Heart left ventricle (tissue), 16 donors: ENCODE data around the gene HS6ST3. TPM values are rescaled to one million over a fixed set of nuclear protein-coding genes. Genes with fewer than 3 reads are reported as not detected.
A peak's percentile ranks its signal among the peaks of the same experiment; 100 is the strongest.

Experiments
- ATAC-seq, 4 donors: fragments of 200-7000 bp; cut with Tn5 transposase; one replicate each; pipeline ENCODE4 v1.9.1; 2020 to 2022; ENCODE audit warnings: moderate library complexity in 4 of 4, mild to moderate bottlenecking in 3 of 4, moderate number of reproducible peaks in 1 of 4
- DNase-seq, 5 donors: peaks; one replicate each; pipeline ENCODE4 v3.0.0-alpha.2; 2020
- H3K27ac ChIP-seq, 12 donors: fragments of 200-600 bp; sonication (generic) in 4 of 12; one replicate each; pipeline versions ENCODE4 v1.5.0 to v1.8.0; 2016 to 2022; ENCODE audit warnings: mild to moderate bottlenecking in 2 of 12
- H3K27me3 ChIP-seq, 9 donors: fragments of 200-600 bp; sonication (generic) in 2 of 9; one replicate each; pipeline versions ENCODE4 v1.5.1 to v1.8.0; 2016 to 2022; ENCODE audit warnings: mild to moderate bottlenecking in 3 of 9
- H3K36me3 ChIP-seq, 9 donors: fragments of 200-600 bp; sonication (generic) in 2 of 9; one replicate each; pipeline versions ENCODE4 v1.5.0 to v1.8.0; 2018 to 2022; ENCODE audit warnings: mild to moderate bottlenecking in 2 of 9
- H3K4me1 ChIP-seq, 12 donors: fragments of 200-600 bp; sonication (generic) in 4 of 12; one replicate each; pipeline versions ENCODE4 v1.5.0 to v1.8.0; 2016 to 2022; ENCODE audit warnings: mild to moderate bottlenecking in 3 of 12
- H3K4me3 ChIP-seq, 12 donors: fragments of 200-600 bp; sonication (generic) in 4 of 12; one replicate each; pipeline versions ENCODE4 v1.5.0 to v1.8.0; 2017 to 2022; ENCODE audit warnings: mild to moderate bottlenecking in 9 of 12, moderate library complexity in 4 of 12
- H3K9me3 ChIP-seq, 12 donors: fragments of 200-600 bp; sonication (generic) in 4 of 12; one replicate each; pipeline versions ENCODE4 v1.5.0 to v1.8.0; 2016 to 2022; ENCODE audit warnings: mild to moderate bottlenecking in 1 of 12
- CTCF ChIP-seq, 12 donors: fragments of 200-600 bp; sonication (generic) in 4 of 12; IDR thresholded peaks; one replicate each; pipeline versions ENCODE4 v1.5.0 to v1.8.0; 2018 to 2022; ENCODE audit warnings: antibody characterized with exemption in 12 of 12, mild to moderate bottlenecking in 5 of 12
- POLR2A ChIP-seq, 2 donors: fragments of 450-650 bp; IDR thresholded peaks; one replicate each; pipeline ENCODE4 v1.6.1; 2017; ENCODE audit warnings: antibody characterized with exemption in 2 of 2, mild to moderate bottlenecking in 2 of 2, moderate library complexity in 2 of 2
- WGBS, 4 donors: extraction: QIAGEN DNeasy Blood & Tissue Kit in 2 of 4; methylation state at CpG; one replicate each; pipeline versions ENCODE4 v1.1.5 to v1.1.7; 2013 to 2018; 5-methylcytosine and 5-hydroxymethylcytosine counted together
- intact Hi-C, 10 donors: fragments of 100-400 bp; cut with DNase I; formaldehyde crosslinking; loops; one replicate each; pipeline versions ENCODE4 v1.11.1 to v1.14.2; 2022
- polyA plus RNA-seq, 2 donors: library from polyadenylated mRNA; stranded (reverse); fragments of 200-250 nt; gene quantifications; one replicate each; pipeline ENCODE4 v1.2.3, GENCODE V29; 2013
- total RNA-seq, 9 donors: library from RNA; depleted of rRNA in 2 of 9; stranded (reverse); fragments of >200 nt in 2 of 9; fragmentation: NEBNext Ultra II Directional in 3 of 9; extraction: Animal tissue kit (Norgen Biotek cat#: 25700) in 3 of 9; gene quantifications; one replicate each; pipeline versions ENCODE4 v1.1.0 to v1.2.4, GENCODE V29; 2016 to 2023
- donor health status: ischemic (EF 13 %, LVEDD 7.1; RV severe dilation, severe dysfunction).
- donor health status: healthy with polysubstance abuse.
- donor health status: DM: no; HTN: yes; CAD: no.
- donor health status: DM: no; HTN: no; CAD: no.
- donor health status: ischemic (EF 25% LVEDD 6.9; RV normal size, moderate dysfunction).
- donor health status: ischemic (EF 25% LVEDD 5.7; RV mildly dilated, moderate dysfunction).
- donor health status: healthy.
- donor health status: DM: yes; HTN: yes; CAD: no.
- donor health status: ischemic (EF 35%, LVEDD 5.7; RV mildly dilated, moderate dysfunction).
- donor health status: nonischemic (EF 11% LVEDD 7.7; RV severe dilation, severe dysfunction).
- donor health status: DM: yes; HTN: yes; CAD: no.
- donor health status: PGD.
- donor health status: ischemic (EF 29% LVEDD 5.4; RV normal size, mild dysfunction).
- donor health status: nonischemic (EF 23%, LVEDD 6.1; RV moderate dilation, normal function).

The HS6ST3 gene
- total and polyA plus RNA-seq, 11 donors = 0.01 to 5.2 (median 1.2) TPM

GRCh38 chr13:96417939-96418685 is 328.2 kb downstream of the HS6ST3 start:
- Histone ChIP-seq H3K27ac (no peak overlapping the region), H3K36me3 (no peaks in the 10 kb centered on the region), H3K27me3 (no peaks in the 10 kb centered on the region), H3K4me3 (no peak overlapping the region), H3K9me3 (no peaks in the 10 kb centered on the region), H3K4me1 (no peaks in the 10 kb centered on the region)
- no peak for DNase-seq
- TF ChIP-seq POLR2A (IDR thresholded peaks at IDR 0.05) (no peak), CTCF (IDR thresholded peaks at IDR 0.05) (no peak)
- WGBS, 4 donors = 70 to 82% (median 78%) methylated on average over 6 of the region's 6 CpGs
- ATAC-seq = no peak
- intact Hi-C loops = no loop called here

DNA sequence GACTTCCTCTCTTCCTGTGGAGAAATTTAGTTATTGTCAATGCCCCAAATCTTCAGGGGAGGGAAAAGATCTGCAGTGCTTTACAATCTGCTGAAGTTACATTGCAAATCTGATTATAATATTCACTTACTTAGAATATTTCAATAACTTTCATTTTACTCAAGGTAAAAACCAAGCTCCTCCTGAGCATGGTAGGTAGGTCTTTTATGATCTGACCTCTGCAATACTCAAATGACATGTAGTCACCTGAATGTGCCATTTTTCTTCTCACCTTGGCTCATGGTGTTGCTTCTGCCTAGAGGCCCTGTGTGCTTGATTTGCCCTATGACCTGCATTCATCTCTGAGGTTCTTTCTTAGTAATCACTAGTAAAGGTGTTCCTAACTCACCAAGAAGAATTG is 331.4 kb downstream of the HS6ST3 start:
- TF ChIP-seq POLR2A (IDR thresholded peaks at IDR 0.05) (no peak), CTCF (IDR thresholded peaks at IDR 0.05) (no peak)
- H3K27ac ChIP-seq = no peak overlapping the region
- no peaks in the 10 kb centered on the region for H3K9me3 ChIP-seq
- no peaks in the 10 kb centered on the region for H3K4me1 ChIP-seq
- intact Hi-C loops = no loop called here
- no peak for DNase-seq
- H3K4me3 ChIP-seq = no peak overlapping the region
- no peaks in the 10 kb centered on the region for H3K36me3 ChIP-seq
- no peaks in the 10 kb centered on the region for H3K27me3 ChIP-seq
- ATAC-seq = no peak

DNA sequence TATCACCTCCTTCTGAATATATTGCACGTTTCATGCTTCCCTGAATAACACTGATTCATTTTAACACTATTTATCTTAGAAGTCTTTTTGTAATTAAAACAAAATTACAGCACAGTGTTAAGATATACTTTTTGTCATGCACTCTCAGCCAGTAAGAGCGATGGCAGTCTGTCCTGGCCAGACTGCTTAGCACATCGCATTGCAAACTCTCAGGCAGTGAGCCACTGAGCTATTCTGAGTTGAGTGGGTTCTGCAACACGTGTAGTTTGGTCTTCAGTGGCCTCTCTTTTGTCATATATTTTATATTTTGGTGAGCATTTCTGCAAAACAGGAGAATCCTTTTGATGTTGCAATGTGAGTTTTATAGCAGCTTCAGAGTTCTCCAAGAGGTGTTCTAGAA is 332.1 kb downstream of the HS6ST3 start:
- peak in 1 of 4 donors; percentile 65 for ATAC-seq
- intact Hi-C loops = no loop called here
- Histone ChIP-seq H3K9me3 (no peaks in the 10 kb centered on the region), H3K4me1 (no peaks in the 10 kb centered on the region), H3K36me3 (no peaks in the 10 kb centered on the region), H3K4me3 (no peak overlapping the region), H3K27me3 (no peaks in the 10 kb centered on the region), H3K27ac (no peak overlapping the region)
- WGBS, 4 donors = 63 to 72% (median 66%) methylated on average over 4 of the region's 4 CpGs
- DNase-seq = no peak
- TF ChIP-seq POLR2A (IDR thresholded peaks at IDR 0.05) (no peak), CTCF (IDR thresholded peaks at IDR 0.05) (no peak)

- Histone ChIP-seq H3K36me3 (no peaks in the 10 kb centered on the region), H3K9me3 (no peaks in the 10 kb centered on the region), H3K4me1 (no peaks in the 10 kb centered on the region), H3K27me3 (no peaks in the 10 kb centered on the region), H3K27ac (no peak overlapping the region), H3K4me3 (no peak overlapping the region)
- intact Hi-C loops = no loop called here
- WGBS, 4 donors = 82 to 91% (median 86%) methylated on average over 3 of the region's 3 CpGs
- TF ChIP-seq CTCF (IDR thresholded peaks at IDR 0.05) (no peak), POLR2A (IDR thresholded peaks at IDR 0.05) (no peak)
- ATAC-seq (no peak), DNase-seq (no peak)
Observed at GRCh38 chr13:96426167-96426566, 336.3 kb downstream of the HS6ST3 start.
